SK-N-SH (cell line): ENCODE results near the gene COL25A1. TPM values are rescaled to one million over a fixed set of nuclear protein-coding genes. Genes with fewer than 3 reads are reported as not detected.

Source experiments
- CTCF ChIA-PET: fragments of 300-600, 350-600 bp; formaldehyde crosslinking; extraction: SDS; loops from one replicate; lab custom pipeline; 2021; lab: Yijun Ruan, JAX
- POLR2A ChIA-PET: fragments of 350-600 bp; sonication (Branson Sonifier 250); formaldehyde crosslinking; extraction: SDS; loops from one replicate; lab custom pipeline; 2020; ENCODE audit warnings: antibody characterized with exemption, inconsistent platforms; lab: Yijun Ruan, JAX
- DNase-seq: peaks from one replicate; pipeline ENCODE4 v3.0.0; 2012
- H2AFZ ChIP-seq: fragments of 200-600 bp; sonication (generic); 2 replicates; pipeline ENCODE4 v1.8.1; 2016; ENCODE audit warnings: antibody characterized with exemption, mild to moderate bottlenecking, low read depth
- H3F3A ChIP-seq: fragments of 200-600 bp; sonication (generic); replicated peaks from 2 replicates; pipeline ENCODE3; 2016; ENCODE audit warnings: antibody characterized with exemption, mild to moderate bottlenecking; ENCODE audit not compliant: insufficient read depth
- H3K27ac ChIP-seq, 2 experiments: fragments of 200-500 bp in 1 of 2; fragments of 200-600 bp in 1 of 2; sonication (Bioruptor generic) in 1 of 2; sonication (generic), shearing (Covaris generic) in 1 of 2; 2 replicates each; pipeline versions ENCODE4 v1.5.1 to v1.6.1; 2014 to 2016; ENCODE audit warnings: low read depth in 2 of 2, inconsistent platforms in 1 of 2, low read length in 1 of 2, mild to moderate bottlenecking in 1 of 2, mixed read lengths in 1 of 2
- H3K27me3 ChIP-seq: fragments of 200-600 bp; sonication (generic), shearing (Covaris generic); 2 replicates; pipeline ENCODE4 v1.6.1; 2016; ENCODE audit warnings: mixed run types; ENCODE audit not compliant: insufficient read depth
- H3K36me3 ChIP-seq, 2 experiments: fragments of 200-500 bp in 1 of 2; fragments of 200-600 bp in 1 of 2; sonication (Bioruptor generic) in 1 of 2; sonication (generic) in 1 of 2; replicated peaks in 1 of 2; 2 replicates each; pipeline versions ENCODE3 to v1.5.1; 2014 to 2016; ENCODE audit warnings: low read length in 1 of 2, mild to moderate bottlenecking in 1 of 2; ENCODE audit not compliant: insufficient read depth in 2 of 2, control insufficient read depth in 1 of 2
- H3K4me1 ChIP-seq, 2 experiments: fragments of 200-500 bp in 1 of 2; fragments of 200-600 bp in 1 of 2; sonication (Bioruptor generic) in 1 of 2; sonication (generic), shearing (Covaris generic) in 1 of 2; 2 replicates each; pipeline versions ENCODE4 v1.5.1 to v1.6.1; 2014 to 2016; ENCODE audit warnings: low read depth in 1 of 2, low read length in 1 of 2, mixed run types in 1 of 2; ENCODE audit not compliant: insufficient read depth in 2 of 2, control insufficient read depth in 1 of 2
- H3K4me2 ChIP-seq: fragments of 200-600 bp; sonication (generic), shearing (Covaris generic); 2 replicates; pipeline ENCODE4 v1.6.1; 2017; ENCODE audit warnings: mixed run types
- H3K4me3 ChIP-seq, 2 experiments: fragments of 200-500 bp in 1 of 2; fragments of 200-600 bp in 1 of 2; sonication (Bioruptor generic) in 1 of 2; sonication (generic), shearing (Covaris generic) in 1 of 2; 2 replicates each; pipeline versions ENCODE4 v1.5.1 to v1.8.1; 2014 to 2016; ENCODE audit warnings: low read depth in 2 of 2, inconsistent platforms in 1 of 2, low read length in 1 of 2, mild to moderate bottlenecking in 1 of 2, mixed read lengths in 1 of 2, moderate library complexity in 1 of 2
- H3K79me2 ChIP-seq: fragments of 200-600 bp; sonication (generic); 2 replicates; pipeline ENCODE4 v1.8.1; 2017; ENCODE audit warnings: mild to moderate bottlenecking; ENCODE audit not compliant: insufficient read depth
- H3K9ac ChIP-seq: fragments of 200-600 bp; sonication (generic); 2 replicates; pipeline ENCODE4 v1.6.1; 2017; ENCODE audit warnings: mixed run types
- H3K9me2 ChIP-seq: fragments of 200-600 bp; sonication (generic); 2 replicates; pipeline ENCODE4 v1.6.1; 2017; ENCODE audit warnings: mixed run types
- H3K9me3 ChIP-seq: fragments of 200-600 bp; sonication (generic); 2 replicates; pipeline ENCODE4 v1.6.1; 2017; ENCODE audit warnings: mixed run types, mild to moderate bottlenecking, moderate library complexity
- H4K20me1 ChIP-seq: fragments of 200-600 bp; sonication (generic); 2 replicates; pipeline ENCODE4 v1.6.1; 2017; ENCODE audit warnings: mild to moderate bottlenecking, mixed run types; ENCODE audit not compliant: insufficient read depth
- EP300 ChIP-seq, 2 experiments: IDR thresholded peaks; 2 replicates each; pipeline versions ENCODE4 v1.4.0 to v1.6.1; 2012; ENCODE audit warnings: borderline replicate concordance in 1 of 2, low read depth in 1 of 2, low read length in 1 of 2
- EZH2phosphoT487 ChIP-seq: fragments of 200-600 bp; sonication (generic); IDR thresholded peaks from 2 replicates; pipeline ENCODE4 v1.6.1; 2017; ENCODE audit warnings: low read depth, mixed run types, mild to moderate bottlenecking, antibody characterized with exemption, moderate library complexity, borderline replicate concordance
- GATA2 ChIP-seq: sonication (generic); formaldehyde crosslinking; IDR thresholded peaks from 2 replicates; pipeline ENCODE4 v1.5.0; 2020; ENCODE audit warnings: mild to moderate bottlenecking, missing genetic modification reagents
- JUND ChIP-seq: IDR thresholded peaks from 2 replicates; pipeline ENCODE4 v1.4.0; 2012
- RAD21 ChIP-seq: IDR thresholded peaks from 2 replicates; pipeline ENCODE4 v1.6.1; 2012; ENCODE audit warnings: mild to moderate bottlenecking, low read length
- RFX5 ChIP-seq: IDR thresholded peaks from 2 replicates; pipeline ENCODE4 v1.6.1; 2012; ENCODE audit warnings: mild to moderate bottlenecking, improper control_type of control experiment, low read length
- RXRA ChIP-seq: IDR thresholded peaks from 2 replicates; pipeline ENCODE4 v1.4.0; 2012; ENCODE audit warnings: low read depth, mild to moderate bottlenecking, borderline replicate concordance
- SMC3 ChIP-seq: IDR thresholded peaks from 2 replicates; pipeline ENCODE4 v1.6.1; 2012; ENCODE audit warnings: low read depth, low read length, improper control_type of control experiment
- WGBS: methylation state at CpG from one replicate; pipeline ENCODE4 v1.1.6; 2017; ENCODE audit warnings: low lambda C conversion rate; 5-methylcytosine and 5-hydroxymethylcytosine counted together
- polyA plus RNA-seq, 3 experiments: library from polyadenylated mRNA; depleted of rRNA; stranded (reverse); fragments of >200 nt; gene quantifications; 2 replicates each; pipeline ENCODE4 v1.2.3, GENCODE V29; 2012
- TF ChIP-seq, protein P1 (sequence below): IDR thresholded peaks from 2 replicates; pipeline ENCODE4 v1.6.1; 2012; ENCODE audit warnings: mild to moderate bottlenecking, low read depth, low read length, moderate library complexity
- TF ChIP-seq, protein P2 (sequence below): fragments of 150-350 bp; IDR thresholded peaks from 2 replicates; pipeline ENCODE4 v1.6.1; 2016; ENCODE audit warnings: mild to moderate bottlenecking, low read depth, low read length
- TF ChIP-seq, protein P3 (sequence below): IDR thresholded peaks from 2 replicates; pipeline ENCODE4 v1.4.0; 2012; ENCODE audit warnings: low read depth, borderline replicate concordance
- TF ChIP-seq, protein P4 (sequence below): IDR thresholded peaks from 2 replicates; pipeline ENCODE4 v1.4.0; 2012; ENCODE audit warnings: low read depth
- TF ChIP-seq, protein P5 (sequence below): fragments of 200-600 bp; sonication (generic); IDR thresholded peaks from 2 replicates; pipeline ENCODE4 v1.6.1; 2017; ENCODE audit warnings: antibody characterized with exemption, mild to moderate bottlenecking, moderate library complexity

Gene COL25A1
- polyA plus RNA-seq, 1 of the 3 experiments (the other 2 are of a cell fraction): not detected

DNA sequence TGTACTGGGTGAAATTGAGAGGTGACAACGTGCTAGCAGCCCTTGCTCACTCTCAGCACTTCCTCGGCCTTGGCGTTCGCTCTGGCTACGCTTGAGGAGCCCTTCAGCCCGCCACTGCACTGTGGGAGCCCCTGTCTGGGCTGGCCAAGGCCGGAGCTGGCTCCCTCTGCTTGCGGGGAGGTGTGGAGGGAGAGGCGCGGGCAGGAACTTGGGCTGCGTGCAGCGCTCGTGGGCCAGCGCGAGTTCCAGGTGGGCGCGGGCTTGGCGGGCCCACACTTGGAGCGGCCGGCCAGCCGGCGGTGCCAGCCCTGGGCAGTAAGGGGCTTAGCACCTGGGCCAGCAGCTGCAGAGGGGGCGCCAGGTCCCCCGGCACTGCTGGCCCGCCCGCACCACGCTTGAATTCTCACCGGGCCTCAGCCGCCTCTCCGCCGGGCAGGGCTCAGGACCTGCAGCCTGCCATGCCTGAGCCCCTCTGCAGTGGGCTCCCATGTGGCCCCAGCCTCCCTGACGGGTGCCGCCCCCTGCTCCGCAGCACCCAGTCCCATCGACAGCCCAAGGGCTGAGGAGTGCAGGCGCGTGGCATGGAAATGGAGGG is 290.1 kb downstream of the COL25A1 start:
- TF ChIP-seq SMC3 (no peak), JUND (no peak), EZH2phosphoT487 (no peak), RAD21 (no peak), GATA2 (CRISPR knock-in tag) (no peak), RXRA (no peak), EP300 (IDR thresholded peaks at IDR 0.05; ENCODE audit: borderline replicate concordance in 1 of 2, low read depth in 1 of 2, low read length in 1 of 2) (no peak), RFX5 (no peak)
- TF ChIP-seq, protein P1, sequence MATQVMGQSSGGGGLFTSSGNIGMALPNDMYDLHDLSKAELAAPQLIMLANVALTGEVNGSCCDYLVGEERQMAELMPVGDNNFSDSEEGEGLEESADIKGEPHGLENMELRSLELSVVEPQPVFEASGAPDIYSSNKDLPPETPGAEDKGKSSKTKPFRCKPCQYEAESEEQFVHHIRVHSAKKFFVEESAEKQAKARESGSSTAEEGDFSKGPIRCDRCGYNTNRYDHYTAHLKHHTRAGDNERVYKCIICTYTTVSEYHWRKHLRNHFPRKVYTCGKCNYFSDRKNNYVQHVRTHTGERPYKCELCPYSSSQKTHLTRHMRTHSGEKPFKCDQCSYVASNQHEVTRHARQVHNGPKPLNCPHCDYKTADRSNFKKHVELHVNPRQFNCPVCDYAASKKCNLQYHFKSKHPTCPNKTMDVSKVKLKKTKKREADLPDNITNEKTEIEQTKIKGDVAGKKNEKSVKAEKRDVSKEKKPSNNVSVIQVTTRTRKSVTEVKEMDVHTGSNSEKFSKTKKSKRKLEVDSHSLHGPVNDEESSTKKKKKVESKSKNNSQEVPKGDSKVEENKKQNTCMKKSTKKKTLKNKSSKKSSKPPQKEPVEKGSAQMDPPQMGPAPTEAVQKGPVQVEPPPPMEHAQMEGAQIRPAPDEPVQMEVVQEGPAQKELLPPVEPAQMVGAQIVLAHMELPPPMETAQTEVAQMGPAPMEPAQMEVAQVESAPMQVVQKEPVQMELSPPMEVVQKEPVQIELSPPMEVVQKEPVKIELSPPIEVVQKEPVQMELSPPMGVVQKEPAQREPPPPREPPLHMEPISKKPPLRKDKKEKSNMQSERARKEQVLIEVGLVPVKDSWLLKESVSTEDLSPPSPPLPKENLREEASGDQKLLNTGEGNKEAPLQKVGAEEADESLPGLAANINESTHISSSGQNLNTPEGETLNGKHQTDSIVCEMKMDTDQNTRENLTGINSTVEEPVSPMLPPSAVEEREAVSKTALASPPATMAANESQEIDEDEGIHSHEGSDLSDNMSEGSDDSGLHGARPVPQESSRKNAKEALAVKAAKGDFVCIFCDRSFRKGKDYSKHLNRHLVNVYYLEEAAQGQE: no peak
- TF ChIP-seq, protein P2, sequence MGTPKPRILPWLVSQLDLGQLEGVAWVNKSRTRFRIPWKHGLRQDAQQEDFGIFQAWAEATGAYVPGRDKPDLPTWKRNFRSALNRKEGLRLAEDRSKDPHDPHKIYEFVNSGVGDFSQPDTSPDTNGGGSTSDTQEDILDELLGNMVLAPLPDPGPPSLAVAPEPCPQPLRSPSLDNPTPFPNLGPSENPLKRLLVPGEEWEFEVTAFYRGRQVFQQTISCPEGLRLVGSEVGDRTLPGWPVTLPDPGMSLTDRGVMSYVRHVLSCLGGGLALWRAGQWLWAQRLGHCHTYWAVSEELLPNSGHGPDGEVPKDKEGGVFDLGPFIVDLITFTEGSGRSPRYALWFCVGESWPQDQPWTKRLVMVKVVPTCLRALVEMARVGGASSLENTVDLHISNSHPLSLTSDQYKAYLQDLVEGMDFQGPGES: no peak
- TF ChIP-seq, protein P3, sequence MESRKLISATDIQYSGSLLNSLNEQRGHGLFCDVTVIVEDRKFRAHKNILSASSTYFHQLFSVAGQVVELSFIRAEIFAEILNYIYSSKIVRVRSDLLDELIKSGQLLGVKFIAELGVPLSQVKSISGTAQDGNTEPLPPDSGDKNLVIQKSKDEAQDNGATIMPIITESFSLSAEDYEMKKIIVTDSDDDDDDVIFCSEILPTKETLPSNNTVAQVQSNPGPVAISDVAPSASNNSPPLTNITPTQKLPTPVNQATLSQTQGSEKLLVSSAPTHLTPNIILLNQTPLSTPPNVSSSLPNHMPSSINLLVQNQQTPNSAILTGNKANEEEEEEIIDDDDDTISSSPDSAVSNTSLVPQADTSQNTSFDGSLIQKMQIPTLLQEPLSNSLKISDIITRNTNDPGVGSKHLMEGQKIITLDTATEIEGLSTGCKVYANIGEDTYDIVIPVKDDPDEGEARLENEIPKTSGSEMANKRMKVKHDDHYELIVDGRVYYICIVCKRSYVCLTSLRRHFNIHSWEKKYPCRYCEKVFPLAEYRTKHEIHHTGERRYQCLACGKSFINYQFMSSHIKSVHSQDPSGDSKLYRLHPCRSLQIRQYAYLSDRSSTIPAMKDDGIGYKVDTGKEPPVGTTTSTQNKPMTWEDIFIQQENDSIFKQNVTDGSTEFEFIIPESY: no peak
- TF ChIP-seq, protein P4, sequence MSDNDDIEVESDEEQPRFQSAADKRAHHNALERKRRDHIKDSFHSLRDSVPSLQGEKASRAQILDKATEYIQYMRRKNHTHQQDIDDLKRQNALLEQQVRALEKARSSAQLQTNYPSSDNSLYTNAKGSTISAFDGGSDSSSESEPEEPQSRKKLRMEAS: no peak
- TF ChIP-seq, protein P5, sequence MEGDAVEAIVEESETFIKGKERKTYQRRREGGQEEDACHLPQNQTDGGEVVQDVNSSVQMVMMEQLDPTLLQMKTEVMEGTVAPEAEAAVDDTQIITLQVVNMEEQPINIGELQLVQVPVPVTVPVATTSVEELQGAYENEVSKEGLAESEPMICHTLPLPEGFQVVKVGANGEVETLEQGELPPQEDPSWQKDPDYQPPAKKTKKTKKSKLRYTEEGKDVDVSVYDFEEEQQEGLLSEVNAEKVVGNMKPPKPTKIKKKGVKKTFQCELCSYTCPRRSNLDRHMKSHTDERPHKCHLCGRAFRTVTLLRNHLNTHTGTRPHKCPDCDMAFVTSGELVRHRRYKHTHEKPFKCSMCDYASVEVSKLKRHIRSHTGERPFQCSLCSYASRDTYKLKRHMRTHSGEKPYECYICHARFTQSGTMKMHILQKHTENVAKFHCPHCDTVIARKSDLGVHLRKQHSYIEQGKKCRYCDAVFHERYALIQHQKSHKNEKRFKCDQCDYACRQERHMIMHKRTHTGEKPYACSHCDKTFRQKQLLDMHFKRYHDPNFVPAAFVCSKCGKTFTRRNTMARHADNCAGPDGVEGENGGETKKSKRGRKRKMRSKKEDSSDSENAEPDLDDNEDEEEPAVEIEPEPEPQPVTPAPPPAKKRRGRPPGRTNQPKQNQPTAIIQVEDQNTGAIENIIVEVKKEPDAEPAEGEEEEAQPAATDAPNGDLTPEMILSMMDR: no peak
- TF ChIP-seq, all 33 proteins: peak for 0
- CTCF ChIA-PET: no interaction called here

More for the DNA sequence above, 290.1 kb downstream of the COL25A1 start:
- Histone ChIP-seq H3K4me1 (peaks cover 0 to 8% of the 10 kb centered on the region in 2 experiments; a peak in 1 of 4 replicates), H4K20me1 (no peaks in the 10 kb centered on the region), H3K27me3 (no peaks in the 10 kb centered on the region), H3K9ac (no peak overlapping the region), H3F3A (no peaks in the 10 kb centered on the region), H3K9me2 (no peaks in the 10 kb centered on the region), H3K4me3 (no peak overlapping the region), H3K9me3 (no peaks in the 10 kb centered on the region), H3K27ac (no peak overlapping the region), H2AFZ (no peak overlapping the region), H3K4me2 (no peak overlapping the region), H3K79me2 (no peaks in the 10 kb centered on the region), H3K36me3 (no peaks in the 10 kb centered on the region)
- WGBS: 49% methylated on average over 11 of the region's 37 CpGs
- no peak for DNase-seq
- POLR2A ChIA-PET: no interaction called here
